ENCODE results near the gene GLRX5.
"Not testable (repeated sequence)": the region's sequence is repeated elsewhere in the genome, so short reads cannot be mapped to it uniquely, and the experiment has no call there.

GLRX5 gene

GRCh38 chr14:95562892-95563685, 28.2 kb downstream of the GLRX5 start:
- DNase-seq, result no peak

DNA sequence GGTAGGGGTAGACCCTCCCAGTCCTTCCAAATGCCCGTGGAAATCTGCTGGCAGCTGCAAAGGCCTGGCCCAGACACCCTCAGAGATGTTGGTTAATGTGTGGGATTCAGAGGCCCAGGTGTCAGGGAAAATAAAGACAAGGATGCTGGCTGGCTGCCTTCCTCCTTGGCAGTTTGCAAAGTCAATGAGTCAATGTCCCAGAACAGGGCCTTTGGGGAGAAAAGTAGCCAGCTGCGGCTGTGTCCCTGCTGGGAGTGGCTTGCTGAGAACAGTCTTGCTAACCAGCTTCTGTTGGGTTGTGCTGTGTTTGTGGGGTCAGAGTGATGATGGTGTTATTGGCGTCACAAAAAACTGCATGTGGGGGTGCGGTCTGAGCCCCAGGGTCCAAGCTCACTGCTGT, 29.2 kb downstream of the GLRX5 start:
- no peak for DNase-seq

DNA sequence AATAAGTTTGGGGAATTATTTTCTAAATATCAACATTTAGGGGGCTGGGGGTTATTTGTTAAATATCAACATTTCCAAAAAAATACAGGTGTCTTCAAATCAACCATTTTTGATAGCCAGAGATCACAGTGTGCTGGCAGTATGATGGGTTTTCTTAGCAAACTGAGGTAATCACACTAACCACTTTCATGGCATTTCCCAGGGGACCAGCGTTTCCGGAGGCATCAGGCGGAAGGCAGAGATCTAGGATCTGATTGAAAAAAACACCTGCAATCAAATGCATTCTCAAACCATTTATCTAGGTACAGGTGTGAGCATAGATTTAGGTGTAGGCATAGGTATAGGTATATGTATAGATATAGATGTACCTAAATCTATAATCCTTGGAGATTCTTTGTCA, 34.6 kb downstream of the GLRX5 start:
- DNase-seq, result no peak

DNA sequence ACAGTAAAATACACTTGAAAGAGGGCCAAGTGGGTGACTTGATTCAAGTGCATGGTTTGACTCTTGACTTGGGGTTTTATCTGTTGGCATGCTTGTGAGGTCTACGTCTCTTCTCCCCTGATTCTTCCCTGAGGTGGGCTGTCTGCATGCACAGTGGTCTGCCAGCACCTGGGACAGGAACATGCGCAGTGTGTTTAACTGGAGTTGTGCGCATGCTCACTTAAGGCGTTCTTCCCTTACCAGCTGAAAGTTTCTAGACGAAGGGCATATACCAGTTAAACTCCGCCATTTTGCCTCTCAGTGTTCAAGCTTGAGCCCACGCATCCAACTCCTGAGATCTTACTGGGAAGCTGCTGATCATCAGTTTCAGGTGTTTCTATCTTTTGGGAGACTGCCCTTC, 38.5 kb downstream of the GLRX5 start:
- DNase-seq, result no peak

GRCh38 chr14:95575840-95576473, 41.1 kb downstream of the GLRX5 start:
- no peak for DNase-seq

DNA sequence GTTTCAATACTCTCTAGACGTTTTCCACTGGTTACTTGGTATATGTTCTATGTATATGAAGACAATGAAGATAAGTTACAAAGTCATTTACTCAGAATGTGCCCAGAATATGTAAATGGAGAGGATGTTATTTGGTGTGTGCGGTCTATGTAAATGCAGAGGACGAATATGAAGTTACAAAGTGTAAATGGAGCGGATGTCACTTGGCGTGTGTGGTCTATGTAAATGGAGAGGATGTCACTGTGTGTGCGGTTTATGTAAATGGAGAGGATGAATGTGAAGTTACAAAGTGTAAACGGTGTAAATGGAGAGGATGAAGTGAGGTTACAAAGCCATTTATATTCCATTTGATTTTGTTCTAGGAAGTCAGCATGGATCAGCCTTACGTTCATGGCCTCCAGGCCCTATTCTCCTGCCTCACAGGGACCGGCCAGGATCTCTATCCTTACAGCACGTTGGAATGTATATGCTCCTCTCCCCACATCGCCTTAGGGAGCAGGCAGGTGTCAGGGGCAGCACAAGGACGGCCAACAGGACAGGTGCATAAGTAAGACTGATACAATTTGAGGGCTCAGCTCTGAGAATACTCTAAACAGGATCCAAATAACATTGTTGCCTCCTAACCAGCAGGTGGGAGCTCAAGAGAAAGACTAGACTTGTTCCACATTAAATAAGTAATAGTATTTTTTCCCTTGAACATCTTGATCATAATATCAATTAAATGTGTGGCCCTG, 42.4 kb downstream of the GLRX5 start:
- DNase-seq, result no peak

GRCh38 chr14:95577870-95578269, 43.0 kb downstream of the GLRX5 start:
- DNase-seq, result no peak

DNA sequence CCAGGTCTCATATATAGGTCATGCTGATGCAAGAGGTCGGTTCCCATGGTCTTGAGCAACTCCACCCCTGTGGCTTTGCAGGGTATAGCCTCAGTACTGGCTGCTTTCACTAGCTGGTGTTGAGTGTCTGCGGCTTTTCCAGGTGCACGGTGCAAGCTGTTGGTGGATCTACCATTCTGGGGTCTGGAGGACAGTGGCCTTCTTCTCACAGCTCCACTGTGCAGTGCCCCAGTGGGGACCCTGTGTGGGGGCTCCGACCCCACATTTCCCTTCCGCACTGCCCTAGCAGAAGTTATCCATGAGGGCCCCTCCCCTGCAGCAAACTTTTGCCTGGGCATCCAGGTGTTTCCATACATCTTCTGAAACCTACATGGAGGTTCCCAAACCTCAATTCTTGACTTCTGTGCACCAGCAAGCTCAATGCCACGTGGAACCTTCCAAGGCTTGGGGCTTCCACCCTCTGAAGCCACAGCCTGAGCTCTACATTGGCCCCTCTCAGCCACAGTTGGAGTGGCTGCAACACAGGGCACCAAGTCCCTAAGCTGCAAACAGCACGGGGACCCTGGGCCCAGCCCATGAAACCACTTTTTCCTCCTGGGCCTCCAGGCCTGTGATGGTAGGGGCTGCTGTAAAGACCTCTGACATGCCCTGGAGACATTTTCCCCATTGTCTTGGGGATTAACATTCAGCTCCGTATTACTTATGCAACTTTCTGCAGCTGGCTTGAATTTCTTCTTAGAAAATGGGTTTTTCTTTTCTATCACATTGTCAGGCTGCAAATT, 49.2 kb downstream of the GLRX5 start:
- DNase-seq, result not testable (repeated sequence)

GRCh38 chr14:95585953-95586620, 51.2 kb downstream of the GLRX5 start:
- no peak for DNase-seq

GRCh38 chr14:95591182-95591581, 56.3 kb downstream of the GLRX5 start:
- not testable (repeated sequence) for DNase-seq
